NCI-H82 (cell line): ENCODE results near the gene TMEM59L.

Experiments used
- DNase-seq: peaks from one replicate; lab custom pipeline; 2025; lab: John Stamatoyannopoulos, UW

TMEM59L gene

DNA sequence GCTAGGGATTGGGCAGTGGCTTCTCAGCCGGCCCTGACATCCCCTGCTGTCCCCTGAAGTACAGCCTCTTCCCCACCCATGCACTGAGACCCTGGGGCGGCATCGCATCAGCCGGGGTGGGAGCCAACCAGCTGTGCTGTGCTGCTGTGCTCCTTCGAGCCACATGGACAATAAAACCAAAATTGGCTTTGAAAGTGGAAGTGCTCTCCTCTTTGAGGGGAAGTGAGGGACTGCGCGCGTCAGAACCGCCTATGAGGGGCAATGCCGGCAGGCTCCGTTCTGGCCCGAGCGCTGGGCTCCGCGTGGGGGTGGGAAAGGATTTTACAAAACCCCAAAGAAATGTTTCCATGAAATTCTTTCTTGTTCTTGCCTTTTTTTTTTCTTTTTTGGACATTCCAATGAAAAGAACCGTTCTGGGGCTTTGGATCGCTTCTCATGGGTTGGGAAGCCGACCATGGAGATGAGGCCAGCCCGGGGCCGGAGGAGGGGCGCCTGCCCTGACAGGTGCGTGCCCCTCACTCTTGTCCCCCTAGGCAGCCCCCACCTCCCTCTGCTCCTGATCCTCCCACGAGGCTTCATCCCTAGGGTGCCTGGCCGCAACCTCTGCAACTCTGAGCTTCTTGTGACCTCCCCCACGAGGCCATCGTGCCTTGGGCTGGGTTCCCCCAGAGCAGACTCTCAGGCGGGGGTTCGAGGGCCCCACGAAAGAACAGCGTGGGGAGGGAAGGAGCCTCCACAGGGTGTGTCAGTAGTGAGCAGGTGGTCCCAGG is 46.8 kb downstream of the TMEM59L start:
- peak; percentile 79 for DNase-seq

DNA sequence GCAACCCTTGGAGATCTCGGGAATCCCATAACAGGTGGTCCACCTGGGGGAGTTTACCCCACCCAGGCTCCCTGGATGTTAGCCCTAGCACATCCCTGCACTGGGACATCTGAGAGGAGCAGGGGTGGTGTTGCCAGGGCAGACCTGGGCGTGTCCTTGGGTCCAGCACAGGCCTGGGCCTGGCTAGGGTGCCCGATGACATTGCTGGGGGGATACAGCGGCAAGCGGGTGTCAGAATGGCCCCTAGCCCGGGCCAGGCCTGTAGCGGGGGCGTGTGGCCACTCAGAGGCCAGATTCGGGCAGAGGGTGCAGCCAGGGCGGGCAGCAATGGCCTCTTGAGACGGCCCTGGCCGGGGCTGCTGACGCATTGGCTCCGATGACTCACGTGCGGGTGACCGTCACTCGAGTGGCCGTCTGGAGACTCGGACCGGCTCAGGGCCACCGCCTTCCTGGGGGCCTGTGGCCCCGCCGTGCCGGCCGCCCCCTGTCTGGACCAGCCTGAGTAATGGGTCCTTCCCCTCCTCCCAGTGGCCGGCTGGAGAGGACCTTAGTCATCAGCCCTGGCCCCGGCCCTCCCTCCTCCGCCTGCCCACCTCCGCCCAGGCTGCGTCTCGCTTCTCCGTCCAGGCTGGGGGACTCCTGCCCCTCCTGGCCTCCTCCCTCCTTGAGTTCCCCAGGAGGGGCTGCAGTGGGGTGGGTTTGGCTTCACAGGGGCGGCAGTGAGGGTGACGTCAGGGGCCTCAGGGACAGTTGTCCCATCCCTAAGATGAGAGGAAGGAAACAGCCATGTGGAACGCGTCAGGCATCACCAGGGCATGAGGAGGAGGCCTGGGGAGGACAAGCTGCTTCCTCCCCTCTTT is 47.6 kb downstream of the TMEM59L start:
- no peak for DNase-seq

DNA sequence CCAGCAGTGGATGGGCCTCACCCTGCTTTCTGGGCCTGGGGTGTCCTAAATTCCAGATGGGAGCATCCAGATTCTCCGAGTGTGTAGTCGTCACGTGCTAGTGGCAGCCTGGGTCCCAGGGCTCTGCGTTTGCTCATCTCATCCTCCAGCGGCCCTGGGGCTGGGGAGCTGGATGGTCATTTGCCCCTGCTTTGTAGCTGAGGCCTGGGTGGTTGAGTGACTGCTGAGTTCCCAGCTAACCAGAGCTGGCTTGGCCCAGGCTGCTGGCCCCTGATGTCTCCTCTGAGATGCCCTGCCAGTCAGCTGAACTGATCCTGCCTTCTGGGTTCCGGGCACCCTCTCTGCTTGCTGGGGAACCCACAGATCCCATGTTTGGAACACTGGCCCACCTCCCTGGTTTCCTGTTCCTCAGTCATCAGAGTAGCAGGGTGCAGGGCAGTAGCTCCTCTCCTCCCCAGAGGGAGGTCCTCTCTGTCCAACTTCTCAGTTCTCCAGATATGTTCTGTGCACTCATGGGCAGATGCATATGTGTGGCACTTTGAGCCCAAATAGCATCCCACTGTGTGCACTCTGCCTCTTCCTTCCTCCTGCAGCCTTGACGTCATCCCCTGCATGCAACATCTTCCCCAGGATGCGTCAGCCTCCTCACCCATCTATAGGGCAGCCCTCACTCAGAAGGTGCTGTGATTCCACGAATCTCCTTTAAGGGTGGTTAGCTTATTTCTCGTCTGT is 48.4 kb downstream of the TMEM59L start:
- no peak for DNase-seq

DNA sequence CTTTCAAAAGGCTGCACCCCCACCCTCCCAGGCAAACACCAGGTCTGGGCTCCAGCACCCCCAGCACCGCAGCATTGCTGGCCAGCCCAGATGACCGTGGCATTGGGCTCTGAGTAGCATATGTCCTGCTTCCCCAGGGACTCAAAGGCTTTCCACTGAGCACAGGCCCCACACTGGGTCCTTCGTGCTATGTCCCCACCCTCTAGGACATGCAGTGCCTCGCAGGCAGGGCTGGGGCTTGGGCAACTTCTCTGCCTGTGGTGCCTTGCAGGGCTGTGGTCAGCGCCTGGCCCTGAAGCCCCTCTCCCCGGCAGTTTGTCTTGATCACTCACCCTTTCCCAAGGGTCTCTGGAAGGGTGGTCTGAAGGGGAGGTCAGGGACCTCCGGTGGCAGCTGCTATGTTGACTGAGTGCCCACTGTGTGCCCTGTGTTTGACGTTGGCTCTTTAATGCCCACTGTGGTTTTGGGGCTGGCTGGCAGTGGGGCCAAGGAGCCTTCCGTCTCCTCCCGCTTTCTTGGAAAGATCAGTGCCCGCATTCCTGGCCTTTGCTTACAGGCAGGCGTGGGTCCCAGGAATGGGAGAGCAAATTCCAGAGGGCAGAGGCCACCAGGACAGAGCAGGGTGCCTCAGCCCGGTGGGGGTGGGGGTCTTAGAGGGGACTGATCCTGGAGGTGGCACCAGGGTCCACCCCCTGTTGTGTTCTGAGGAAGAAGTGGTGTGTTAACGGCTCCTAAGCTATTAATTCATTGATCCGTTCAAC is 50.5 kb downstream of the TMEM59L start:
- no peak for DNase-seq

DNA sequence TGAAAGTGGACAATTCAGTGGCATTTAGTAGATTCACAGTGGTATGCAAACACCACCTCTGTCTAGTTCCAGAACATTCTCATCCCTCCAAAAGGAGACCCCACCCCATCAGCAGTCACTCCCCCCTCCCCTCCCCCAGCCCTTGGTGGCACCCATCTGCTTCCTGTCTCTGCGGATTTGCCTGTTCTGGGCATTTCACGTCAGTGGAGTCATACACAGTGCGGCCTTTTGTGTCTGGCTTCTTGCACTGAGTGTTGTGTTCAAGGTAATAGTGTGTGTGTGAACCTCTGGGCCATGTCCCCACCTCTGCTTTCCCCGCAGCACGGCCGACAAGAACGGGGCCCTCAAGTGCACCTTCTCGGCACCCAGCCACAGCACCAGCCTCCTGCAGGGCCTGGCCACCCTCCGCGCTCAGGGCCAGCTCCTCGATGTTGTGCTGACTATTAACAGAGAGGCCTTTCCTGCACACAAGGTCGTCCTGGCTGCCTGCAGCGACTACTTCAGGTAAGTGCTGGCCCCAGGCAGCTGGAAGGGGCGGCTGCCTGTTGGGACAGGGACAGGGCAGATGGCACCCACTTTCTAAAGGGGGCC is 51.4 kb downstream of the TMEM59L start:
- peak; percentile 46 for DNase-seq

DNA sequence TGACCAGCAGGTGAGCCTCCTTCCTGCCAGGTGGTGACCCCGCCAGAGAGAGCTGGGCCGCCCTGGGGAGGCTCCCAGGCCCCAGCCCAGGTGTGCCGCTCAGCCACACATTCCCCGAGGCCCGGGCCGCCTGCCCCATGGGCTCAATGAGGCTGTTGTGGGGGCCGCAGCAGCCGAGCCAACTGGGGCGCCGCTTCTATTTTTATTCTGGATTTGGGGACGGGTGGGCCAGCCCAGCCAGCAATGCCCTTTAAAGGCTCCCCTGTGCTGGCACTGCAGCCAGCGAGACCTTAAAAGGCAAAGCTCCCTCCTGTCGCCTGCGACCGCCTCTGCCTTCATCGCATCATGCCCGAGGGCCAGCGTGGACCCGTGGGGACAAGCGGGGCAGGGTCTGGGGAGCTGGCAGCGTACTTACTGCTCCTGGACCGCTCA is 53.1 kb downstream of the TMEM59L start:
- DNase-seq, result no peak

DNA sequence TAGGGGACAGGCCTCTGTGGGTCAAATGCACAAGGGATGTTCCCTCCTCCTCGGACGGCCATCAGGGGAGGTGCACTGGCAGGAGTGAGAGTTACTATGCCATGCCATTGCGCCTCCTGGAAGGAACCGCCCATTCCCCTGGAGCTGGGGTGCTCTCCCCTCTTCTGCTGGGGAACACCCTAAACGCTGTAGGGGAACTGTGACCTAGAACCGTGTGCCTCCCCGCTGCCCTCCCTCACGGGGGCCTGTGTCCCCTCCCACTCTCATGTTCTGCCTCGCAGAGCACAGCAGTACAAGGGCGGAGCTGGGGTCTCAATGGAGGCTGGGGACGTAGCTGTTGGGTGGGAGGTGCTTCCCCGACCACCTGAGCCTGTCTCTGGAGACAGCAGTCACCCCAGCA is 53.6 kb downstream of the TMEM59L start:
- DNase-seq, result no peak

DNA sequence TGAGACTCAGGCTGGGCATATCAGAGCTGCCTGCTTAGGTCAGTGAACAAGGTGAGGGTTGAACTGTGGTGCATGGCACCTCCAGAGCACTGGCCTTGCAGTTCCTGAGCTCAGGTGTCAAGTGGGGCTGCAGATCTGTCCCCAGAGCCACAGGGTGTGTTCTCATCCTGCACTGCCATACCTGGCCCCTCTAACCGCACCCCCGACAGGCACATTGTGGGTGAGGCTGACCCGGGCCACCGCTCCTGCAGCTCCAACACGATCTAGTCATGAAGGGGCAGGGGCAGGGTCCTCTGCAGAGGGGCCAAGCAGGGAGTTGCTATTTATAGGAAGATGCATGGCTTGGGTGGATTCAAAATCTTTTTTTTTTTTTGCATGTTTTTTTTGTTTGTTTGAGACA is 54.1 kb downstream of the TMEM59L start:
- no peak for DNase-seq

DNA sequence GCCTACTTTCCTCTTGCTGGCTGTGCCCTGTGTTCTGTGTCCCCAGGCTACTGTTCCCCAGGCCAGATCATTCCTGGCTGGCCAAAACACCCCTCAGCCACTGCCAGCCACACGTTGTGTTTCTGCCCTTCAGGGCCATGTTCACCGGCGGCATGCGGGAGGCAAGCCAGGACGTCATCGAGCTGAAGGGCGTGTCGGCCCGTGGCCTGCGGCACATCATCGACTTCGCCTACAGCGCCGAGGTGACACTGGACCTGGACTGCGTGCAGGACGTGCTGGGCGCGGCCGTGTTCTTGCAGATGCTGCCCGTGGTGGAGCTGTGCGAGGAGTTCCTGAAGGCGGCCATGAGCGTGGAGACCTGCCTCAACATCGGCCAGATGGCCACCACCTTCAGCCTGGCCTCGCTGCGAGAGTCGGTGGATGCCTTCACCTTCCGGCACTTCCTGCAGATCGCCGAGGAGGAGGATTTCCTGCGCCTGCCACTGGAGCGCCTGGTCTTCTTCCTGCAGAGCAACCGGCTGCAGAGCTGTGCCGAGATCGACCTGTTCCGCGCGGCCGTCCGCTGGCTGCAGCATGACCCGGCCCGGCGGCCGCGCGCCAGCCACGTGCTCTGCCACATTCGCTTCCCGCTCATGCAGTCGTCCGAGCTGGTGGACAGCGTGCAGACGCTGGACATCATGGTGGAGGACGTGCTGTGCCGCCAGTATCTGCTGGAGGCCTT is 55.0 kb downstream of the TMEM59L start:
- DNase-seq, result no peak

DNA sequence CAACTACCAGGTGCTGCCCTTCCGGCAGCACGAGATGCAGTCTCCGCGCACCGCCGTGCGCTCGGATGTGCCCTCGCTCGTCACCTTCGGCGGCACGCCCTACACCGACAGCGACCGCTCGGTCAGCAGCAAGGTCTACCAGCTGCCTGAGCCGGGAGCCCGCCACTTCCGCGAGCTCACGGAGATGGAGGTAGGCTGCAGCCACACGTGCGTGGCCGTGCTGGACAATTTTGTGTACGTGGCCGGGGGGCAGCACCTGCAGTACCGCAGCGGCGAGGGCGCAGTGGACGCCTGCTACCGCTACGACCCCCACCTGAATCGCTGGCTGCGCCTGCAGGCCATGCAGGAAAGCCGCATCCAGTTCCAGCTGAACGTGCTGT is 55.6 kb downstream of the TMEM59L start:
- no peak for DNase-seq

DNA sequence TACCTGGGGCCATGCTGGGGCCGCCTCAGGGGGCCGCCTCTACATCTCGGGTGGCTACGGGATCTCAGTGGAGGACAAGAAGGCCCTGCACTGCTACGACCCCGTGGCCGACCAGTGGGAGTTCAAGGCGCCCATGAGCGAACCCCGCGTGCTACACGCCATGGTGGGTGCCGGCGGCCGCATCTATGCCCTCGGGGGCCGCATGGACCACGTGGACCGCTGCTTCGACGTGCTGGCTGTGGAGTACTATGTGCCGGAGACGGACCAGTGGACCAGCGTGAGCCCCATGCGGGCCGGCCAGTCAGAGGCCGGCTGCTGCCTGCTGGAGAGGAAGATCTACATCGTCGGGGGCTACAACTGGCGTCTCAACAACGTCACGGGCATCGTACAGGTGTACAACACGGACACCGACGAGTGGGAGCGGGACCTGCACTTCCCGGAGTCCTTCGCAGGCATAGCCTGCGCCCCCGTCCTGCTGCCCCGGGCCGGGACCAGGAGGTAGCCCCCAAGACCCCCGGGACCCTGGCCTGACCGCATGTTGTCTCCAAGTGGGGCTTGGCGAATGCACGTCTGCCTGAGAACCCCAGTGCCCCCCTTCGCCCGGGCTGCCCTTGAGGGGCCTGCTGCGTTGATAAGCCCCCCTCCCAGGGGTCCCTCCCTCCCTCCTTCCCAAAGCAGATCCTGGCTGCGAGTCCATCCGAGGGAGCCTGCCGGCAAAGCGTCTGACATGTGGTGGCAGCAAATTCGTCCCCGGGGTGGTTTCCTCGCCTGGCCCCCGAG is 56.3 kb downstream of the TMEM59L start:
- no peak for DNase-seq

DNA sequence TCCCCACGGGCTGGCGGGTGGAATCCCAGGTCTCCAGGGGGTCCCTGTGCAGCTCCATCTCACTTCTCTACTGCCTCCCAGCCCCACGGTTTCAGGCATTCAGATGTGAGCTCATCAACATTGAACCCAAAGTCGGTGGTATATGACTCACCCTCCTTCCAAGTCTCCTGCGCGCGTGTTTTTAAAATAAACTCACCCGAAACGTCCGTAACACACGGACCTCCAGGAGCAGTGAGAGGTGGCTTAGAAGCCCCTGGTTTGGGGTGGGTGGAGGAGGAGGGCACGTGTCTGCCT is 56.8 kb downstream of the TMEM59L start:
- no peak for DNase-seq

DNA sequence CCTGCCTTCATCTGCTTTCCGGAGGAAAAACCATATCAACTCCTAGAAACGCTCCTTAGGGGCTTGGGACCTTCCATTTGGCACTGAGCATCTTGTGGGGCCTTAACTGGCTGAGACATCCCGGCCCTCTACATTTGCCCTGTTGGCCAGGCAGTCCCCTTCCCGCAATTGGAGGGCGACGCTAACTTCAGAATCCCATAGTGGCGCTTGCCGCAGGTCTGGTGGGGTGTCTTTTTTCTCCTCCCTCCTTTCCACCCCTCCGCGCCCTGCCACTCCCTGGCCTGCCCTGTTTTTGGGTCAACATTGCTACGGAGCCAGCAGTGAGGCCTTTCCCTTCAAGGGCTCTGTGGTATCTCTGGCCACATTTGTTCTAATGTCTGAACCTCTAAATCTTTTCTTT is 57.2 kb downstream of the TMEM59L start:
- DNase-seq, result no peak

DNA sequence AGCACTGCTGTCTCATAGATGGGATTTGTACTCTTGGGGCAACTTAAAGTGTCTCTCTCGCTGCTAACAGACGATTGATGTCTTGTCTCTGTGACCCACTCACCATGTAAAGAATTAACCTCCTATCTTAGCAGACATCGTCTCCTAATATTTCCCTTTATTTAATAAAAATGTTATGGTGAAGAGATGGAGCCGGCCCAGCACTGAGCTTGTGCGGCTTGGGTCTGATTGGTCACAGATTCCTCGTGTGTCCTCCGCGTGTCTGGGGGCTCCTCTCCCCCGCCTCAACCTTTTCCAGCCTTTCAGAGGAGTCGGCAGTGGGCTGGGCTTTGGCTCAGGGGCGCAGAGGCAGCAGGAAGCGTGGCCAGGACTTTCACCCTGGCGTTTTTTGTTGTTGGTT is 57.6 kb downstream of the TMEM59L start:
- no peak for DNase-seq
